ENCODE measurements around the gene NOG. TPM values are rescaled to one million over a fixed set of nuclear protein-coding genes. Genes with fewer than 3 reads are reported as not detected.

Gene NOG
- total and polyA plus RNA-seq, 10 of the 15 experiments (the other 5 are each of a cell fraction or from before 2014, with no cell fraction given): 0.10 TPM; not detected in 9

DNA sequence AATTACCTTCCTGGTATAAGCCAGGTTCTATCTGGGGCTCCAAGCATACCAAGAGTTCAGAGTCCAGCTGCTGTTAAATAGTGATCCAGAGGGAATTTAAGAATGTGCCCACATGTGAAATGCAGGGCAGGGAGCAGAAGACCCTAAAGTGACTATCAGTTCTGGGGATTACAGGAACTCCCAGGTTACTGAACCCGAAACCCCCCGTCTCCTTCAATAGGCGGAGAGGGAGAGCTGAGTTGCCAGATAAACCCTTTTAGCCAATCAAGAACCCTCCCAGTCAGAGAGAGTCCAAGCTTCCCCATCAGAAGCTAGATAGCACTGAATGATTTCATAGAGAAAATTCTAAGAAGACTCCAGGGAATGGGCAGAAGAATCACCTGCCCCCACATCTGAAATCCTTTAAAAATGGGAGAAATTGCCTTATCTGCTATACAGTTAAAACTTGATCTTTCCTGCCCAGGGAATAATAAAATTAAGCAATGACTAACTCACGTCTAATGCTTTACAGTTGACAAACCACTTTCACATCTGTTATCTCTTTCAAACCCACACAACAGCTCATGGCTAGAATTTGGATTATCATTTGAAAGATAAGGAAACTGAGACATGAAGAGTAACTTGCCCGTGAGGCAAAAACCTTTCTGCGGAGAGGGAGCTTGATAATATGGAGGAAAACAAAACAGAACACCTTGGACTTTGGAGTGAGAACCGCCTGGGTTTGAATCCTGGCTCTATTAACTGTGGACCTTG lies 10.2 kb downstream of the NOG start (continued):
- TF ChIP-seq YBX1 (IDR thresholded peaks at IDR 0.05) (no peak), FOS (IDR thresholded peaks at IDR 0.05; ENCODE audit: borderline replicate concordance, extremely low read depth, insufficient read length) (no peak), SMARCA5 (IDR thresholded peaks at IDR 0.05) (no peak), ZNF24 (IDR thresholded peaks at IDR 0.05) (no peak), WRNIP1 (IDR thresholded peaks at IDR 0.05; ENCODE audit: borderline replicate concordance, low read depth, low read length) (no peak), BCL11A (IDR thresholded peaks at IDR 0.05; ENCODE audit: low read depth, low read length) (no peak)
- TF ChIP-seq, protein P1, sequence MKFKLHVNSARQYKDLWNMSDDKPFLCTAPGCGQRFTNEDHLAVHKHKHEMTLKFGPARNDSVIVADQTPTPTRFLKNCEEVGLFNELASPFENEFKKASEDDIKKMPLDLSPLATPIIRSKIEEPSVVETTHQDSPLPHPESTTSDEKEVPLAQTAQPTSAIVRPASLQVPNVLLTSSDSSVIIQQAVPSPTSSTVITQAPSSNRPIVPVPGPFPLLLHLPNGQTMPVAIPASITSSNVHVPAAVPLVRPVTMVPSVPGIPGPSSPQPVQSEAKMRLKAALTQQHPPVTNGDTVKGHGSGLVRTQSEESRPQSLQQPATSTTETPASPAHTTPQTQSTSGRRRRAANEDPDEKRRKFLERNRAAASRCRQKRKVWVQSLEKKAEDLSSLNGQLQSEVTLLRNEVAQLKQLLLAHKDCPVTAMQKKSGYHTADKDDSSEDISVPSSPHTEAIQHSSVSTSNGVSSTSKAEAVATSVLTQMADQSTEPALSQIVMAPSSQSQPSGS (IDR thresholded peaks at IDR 0.05; ENCODE audit: low read length): no peak

DNA sequence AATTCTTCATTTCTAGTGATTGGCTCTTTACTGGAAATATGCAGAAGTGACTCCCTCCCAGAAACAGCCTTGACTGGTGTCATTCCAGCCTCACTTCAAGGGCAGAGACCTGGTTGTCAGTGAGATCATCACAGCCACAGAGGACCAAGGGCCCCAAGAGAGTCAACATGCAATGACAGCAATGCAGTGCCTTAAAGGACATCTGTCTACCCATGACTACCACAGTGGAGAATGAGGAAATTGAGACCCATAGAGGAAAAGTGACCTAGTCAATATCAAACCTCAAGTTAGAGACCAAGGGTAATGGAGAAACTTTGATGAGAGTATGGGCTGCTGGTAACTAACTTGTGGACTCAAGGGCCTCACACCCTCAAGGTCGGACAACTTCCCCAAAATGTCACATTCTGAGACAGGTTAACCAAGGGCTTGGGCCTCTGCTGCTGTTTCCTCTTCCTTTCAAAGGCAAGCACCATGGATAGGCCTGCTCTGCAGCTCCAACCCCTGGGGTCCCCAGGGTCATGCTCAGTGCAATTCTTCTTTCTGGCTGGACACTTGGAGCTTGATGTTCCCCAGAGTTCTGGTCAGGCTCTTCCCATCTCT lies 11.3 kb downstream of the NOG start:
- RAD21 ChIA-PET (ENCODE audit: unreplicated experiment): no interaction called here
- Histone ChIP-seq H3K9me3 (replicated peaks; ENCODE audit: control insufficient read depth, insufficient read depth, low read length) (no peaks in the 10 kb centered on the region), H3K4me3 (no peak overlapping the region), H2AFZ (ENCODE audit: control insufficient read depth, low read depth, low read length) (no peak overlapping the region), H3K79me2 (ENCODE audit: control insufficient read depth, insufficient read depth, low read length) (no peaks in the 10 kb centered on the region), H3K9ac (ENCODE audit: control insufficient read depth, insufficient read depth, low read length) (no peak overlapping the region), H3K27ac (ENCODE audit: control insufficient read depth, insufficient read depth) (no peak overlapping the region), H3K4me1 (ENCODE audit: control insufficient read depth, insufficient read depth, low read length) (no peaks in the 10 kb centered on the region), H3K36me3 (ENCODE audit: control insufficient read depth in 2 of 2, insufficient read depth in 2 of 2, low read length in 1 of 2) (no peaks in the 10 kb centered on the region), H3K4me2 (ENCODE audit: control insufficient read depth, insufficient read depth) (no peak overlapping the region), H4K20me1 (ENCODE audit: control insufficient read depth, insufficient read depth) (no peaks in the 10 kb centered on the region), H3K27me3 (replicated peaks in 1 of 2; ENCODE audit: control insufficient read depth in 2 of 2, insufficient read depth in 2 of 2, low read length in 1 of 2) (peaks cover 0 to 5% of the 10 kb centered on the region in 2 experiments; a peak in 1 of 4 replicates)
- no TSS peak for BruUV-seq (replicated peaks)
- POLR2A ChIA-PET: no interaction called here
- SMC1A ChIA-PET (ENCODE audit: uncharacterized antibody, unreplicated experiment): interaction anchor here (1.4 kb wide), 1 partner anchor 33 kb away, joined by 4 read pairs; no protein-coding TSS in a partner anchor
- CTCF ChIA-PET: interaction anchor here (1.1 kb wide), 1 partner anchor 111 kb away, joined by 3 read pairs; no protein-coding TSS in a partner anchor
- in situ Hi-C loops (cut with MboI) (no loop called here), intact Hi-C loops (cut with micrococcal nuclease; ENCODE audit: unreplicated experiment) (no loop called here)
- no peak for DNase-seq (ENCODE audit: low read depth, low spot score)
- ATAC-seq: no peak
- 0% methylated on average over 1 of the region's 1 CpG for WGBS (ENCODE audit: insufficient coverage, insufficient replicate concordance, low lambda C conversion rate, missing lambda C conversion rate)
- no peak for FAIRE-seq
- TF ChIP-seq PAX5 (IDR thresholded peaks at IDR 0.05; ENCODE audit: borderline replicate concordance, low read depth, low read length) (no peak), KDM1A (IDR thresholded peaks at IDR 0.05; ENCODE audit: borderline replicate concordance) (no peak), POU2F2 (IDR thresholded peaks at IDR 0.05; ENCODE audit: borderline replicate concordance, low read depth, low read length) (no peak), NFYA (IDR thresholded peaks at IDR 0.05; ENCODE audit: borderline replicate concordance, low read depth, low read length) (no peak), ZSCAN29 (IDR thresholded peaks at IDR 0.05) (no peak), FOXM1 (IDR thresholded peaks at IDR 0.05; ENCODE audit: low read depth, low read length) (no peak)
- TF ChIP-seq, protein P2, sequence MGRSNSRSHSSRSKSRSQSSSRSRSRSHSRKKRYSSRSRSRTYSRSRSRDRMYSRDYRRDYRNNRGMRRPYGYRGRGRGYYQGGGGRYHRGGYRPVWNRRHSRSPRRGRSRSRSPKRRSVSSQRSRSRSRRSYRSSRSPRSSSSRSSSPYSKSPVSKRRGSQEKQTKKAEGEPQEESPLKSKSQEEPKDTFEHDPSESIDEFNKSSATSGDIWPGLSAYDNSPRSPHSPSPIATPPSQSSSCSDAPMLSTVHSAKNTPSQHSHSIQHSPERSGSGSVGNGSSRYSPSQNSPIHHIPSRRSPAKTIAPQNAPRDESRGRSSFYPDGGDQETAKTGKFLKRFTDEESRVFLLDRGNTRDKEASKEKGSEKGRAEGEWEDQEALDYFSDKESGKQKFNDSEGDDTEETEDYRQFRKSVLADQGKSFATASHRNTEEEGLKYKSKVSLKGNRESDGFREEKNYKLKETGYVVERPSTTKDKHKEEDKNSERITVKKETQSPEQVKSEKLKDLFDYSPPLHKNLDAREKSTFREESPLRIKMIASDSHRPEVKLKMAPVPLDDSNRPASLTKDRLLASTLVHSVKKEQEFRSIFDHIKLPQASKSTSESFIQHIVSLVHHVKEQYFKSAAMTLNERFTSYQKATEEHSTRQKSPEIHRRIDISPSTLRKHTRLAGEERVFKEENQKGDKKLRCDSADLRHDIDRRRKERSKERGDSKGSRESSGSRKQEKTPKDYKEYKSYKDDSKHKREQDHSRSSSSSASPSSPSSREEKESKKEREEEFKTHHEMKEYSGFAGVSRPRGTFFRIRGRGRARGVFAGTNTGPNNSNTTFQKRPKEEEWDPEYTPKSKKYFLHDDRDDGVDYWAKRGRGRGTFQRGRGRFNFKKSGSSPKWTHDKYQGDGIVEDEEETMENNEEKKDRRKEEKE (IDR thresholded peaks at IDR 0.05): no peak
- TF ChIP-seq, protein P3, sequence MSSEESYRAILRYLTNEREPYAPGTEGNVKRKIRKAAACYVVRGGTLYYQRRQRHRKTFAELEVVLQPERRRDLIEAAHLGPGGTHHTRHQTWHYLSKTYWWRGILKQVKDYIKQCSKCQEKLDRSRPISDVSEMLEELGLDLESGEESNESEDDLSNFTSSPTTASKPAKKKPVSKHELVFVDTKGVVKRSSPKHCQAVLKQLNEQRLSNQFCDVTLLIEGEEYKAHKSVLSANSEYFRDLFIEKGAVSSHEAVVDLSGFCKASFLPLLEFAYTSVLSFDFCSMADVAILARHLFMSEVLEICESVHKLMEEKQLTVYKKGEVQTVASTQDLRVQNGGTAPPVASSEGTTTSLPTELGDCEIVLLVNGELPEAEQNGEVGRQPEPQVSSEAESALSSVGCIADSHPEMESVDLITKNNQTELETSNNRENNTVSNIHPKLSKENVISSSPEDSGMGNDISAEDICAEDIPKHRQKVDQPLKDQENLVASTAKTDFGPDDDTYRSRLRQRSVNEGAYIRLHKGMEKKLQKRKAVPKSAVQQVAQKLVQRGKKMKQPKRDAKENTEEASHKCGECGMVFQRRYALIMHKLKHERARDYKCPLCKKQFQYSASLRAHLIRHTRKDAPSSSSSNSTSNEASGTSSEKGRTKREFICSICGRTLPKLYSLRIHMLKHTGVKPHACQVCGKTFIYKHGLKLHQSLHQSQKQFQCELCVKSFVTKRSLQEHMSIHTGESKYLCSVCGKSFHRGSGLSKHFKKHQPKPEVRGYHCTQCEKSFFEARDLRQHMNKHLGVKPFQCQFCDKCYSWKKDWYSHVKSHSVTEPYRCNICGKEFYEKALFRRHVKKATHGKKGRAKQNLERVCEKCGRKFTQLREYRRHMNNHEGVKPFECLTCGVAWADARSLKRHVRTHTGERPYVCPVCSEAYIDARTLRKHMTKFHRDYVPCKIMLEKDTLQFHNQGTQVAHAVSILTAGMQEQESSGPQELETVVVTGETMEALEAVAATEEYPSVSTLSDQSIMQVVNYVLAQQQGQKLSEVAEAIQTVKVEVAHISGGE (CRISPR knock-in tag; IDR thresholded peaks at IDR 0.05): no peak
